Measurements from ENCODE around the gene CHPF2.

Gene CHPF2

DNA sequence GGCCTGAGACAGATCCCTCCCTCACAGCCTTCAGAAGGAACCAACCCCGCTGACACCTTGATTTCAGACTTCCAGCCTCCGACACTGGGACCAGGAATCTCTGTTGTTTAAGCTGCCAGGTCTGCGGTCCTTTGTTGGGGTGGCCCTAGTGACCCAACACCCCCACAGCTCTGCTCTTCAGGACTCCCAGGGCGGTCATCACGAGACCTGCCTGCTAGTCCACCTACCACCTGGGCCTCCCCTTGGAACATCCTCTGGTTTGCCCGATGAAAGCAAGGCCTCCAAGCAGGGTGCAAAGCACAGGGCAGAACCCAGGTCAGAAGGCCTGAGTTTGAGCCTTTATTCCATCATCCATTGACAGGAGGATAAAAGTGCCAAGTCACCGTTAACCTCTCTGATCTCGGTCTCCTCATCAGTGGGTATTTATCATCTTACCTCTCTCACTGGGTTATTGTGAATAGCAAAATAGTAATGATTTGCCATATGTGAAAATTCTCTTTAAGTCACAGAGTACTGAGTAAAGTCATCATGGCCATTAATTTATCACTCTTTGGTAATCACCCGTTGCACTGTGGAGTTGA lies 33.2 kb downstream of the CHPF2 start:
- DNase-seq (ENCODE audit: low read depth), result no peak

DNA sequence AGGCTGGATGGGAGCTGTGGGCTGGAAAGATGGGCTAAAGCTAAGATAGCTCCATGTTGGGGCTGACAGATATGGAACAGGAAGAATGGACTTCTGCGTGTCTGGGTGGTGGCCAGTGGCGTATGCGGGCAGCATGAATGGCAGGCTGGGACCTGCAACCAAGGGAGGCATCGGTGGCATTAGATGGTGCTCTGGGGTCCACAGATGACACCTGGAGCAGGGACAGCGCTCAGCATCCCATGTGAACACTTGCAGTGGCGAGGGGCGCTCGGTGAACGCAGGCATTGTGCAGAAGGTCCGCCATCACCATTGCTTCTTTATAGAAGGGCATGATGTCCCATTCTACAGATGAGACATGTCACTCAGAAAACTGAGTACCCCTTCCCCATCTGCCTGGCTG lies 37.2 kb downstream of the CHPF2 start:
- no peak for DNase-seq (ENCODE audit: low read depth)

DNA sequence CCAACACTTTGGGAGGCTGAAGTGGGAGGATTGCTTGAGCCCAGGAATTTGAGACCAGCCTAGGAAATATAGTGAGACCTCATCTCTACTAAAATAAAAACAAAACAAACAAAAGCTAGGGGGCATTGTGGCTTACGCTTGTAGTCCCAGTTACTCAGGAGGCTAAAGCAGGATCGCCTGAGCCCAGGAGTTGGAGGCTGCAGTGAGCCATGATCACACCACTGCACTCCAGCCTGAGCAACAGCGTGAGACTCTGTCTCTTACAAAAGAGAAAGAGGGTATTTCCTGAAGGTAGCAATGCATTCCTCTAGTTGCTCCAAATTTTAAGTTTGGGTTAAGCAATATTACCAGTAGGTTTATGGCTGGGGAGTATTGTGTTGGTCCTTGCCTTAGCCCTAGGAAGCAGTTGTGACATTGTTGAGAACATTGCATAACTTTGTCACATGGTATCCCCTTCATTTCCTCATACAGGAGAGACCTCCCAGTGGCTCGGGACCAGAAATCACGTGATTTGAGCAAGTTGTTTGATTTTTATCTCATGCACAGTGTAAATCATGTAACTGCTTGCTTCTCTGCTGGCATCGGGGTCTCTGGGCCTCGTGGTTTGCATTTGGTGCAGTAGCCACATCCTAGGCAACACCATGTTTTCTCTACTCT lies 39.5 kb downstream of the CHPF2 start:
- no peak for DNase-seq (ENCODE audit: low read depth)

DNA sequence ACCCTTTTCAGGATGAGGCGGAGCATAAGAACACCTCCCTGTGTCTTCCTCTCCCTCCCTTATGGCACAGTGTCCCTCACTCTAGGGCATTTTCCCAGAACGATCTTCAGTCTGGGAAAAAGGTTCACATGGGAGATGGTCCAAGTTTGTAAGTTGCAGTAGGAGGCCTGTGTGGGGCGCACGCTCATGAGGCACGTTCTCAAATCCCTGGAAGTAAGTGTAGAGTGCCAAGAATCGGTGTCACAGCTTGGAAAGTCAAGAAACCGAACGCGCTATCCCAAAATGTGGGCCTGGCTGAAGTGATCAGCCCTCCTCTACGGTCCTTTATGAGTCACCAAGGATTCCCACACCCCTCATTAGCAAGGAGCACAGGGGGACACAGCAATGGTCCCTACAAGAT lies 40.1 kb downstream of the CHPF2 start:
- DNase-seq (ENCODE audit: low read depth), result no peak

DNA sequence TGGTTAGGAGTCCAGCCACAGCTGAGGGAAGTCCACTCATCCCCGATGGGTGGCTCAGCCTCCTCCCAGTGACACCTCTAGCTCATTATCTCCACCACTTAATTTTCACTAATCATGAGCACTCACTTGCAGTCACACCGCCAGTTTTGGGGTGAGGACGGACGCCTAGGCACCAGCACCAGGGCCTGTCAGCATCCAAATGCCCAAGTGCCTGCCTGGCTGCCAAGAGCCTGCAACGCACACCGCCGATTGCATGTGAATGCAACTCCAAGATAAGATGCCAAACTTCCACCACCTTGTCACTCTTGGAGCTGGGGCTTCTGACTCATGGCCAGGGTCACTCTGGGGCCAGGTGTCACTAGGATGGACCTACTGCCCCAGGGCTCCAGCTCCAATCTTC lies 40.6 kb downstream of the CHPF2 start:
- no peak for DNase-seq (ENCODE audit: low read depth)

DNA sequence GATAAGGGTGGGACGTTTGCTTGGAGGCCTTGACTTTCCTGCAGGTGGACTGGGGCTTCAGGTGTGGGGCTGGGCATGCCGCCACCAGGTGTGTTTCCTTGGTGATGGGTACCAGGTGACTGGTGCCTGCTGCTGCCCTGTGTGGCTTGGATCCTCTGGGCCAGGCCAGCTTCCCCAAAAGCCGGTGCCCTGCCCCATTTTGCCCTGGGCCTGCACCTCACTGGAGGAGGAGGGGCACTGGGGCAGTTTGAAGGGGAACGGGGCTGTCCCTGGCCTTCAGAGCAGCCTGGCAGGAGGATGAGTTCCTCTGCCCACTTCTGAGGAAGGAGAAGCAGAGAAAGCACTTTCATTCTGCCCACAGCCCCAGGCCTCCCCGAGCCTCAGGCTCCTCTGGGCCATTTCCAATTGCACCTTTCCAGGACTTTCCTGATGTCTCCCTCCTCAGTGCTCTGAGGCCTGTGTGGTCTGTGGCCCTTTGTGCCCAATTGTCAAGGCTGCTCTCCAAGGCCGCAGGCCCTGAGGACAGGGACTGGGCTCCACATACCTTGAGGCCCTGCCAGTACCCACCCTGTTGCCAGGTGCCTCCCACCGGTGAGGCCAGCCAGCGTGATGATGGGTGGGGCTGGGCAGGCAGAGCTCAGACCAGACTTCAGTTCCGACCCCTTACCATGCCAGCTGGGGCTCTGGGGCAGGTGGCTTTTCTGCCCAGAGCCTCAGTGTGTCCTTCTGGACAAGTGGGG lies 41.5 kb downstream of the CHPF2 start:
- no peak for DNase-seq (ENCODE audit: low read depth)

DNA sequence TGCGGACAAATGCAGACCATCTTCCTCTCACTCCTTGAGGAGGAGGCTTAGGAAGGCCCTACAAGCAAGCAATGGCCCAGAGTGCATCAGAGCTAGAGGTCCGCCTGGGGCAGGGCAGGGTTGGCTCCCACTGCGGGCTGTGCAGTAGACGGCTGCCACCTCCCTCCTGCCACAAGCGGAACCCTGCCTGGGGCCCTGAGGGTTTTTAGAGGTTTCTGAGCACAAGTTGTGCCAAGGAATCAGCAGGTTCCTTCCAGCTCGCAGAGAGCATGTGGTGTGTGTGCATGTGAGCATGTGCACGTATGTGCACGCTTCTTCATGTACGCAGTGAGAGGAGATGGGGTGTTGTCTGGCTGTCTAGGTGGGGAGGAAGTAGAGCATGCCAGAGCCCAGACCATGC lies 42.1 kb downstream of the CHPF2 start:
- DNase-seq (ENCODE audit: low read depth), result no peak

DNA sequence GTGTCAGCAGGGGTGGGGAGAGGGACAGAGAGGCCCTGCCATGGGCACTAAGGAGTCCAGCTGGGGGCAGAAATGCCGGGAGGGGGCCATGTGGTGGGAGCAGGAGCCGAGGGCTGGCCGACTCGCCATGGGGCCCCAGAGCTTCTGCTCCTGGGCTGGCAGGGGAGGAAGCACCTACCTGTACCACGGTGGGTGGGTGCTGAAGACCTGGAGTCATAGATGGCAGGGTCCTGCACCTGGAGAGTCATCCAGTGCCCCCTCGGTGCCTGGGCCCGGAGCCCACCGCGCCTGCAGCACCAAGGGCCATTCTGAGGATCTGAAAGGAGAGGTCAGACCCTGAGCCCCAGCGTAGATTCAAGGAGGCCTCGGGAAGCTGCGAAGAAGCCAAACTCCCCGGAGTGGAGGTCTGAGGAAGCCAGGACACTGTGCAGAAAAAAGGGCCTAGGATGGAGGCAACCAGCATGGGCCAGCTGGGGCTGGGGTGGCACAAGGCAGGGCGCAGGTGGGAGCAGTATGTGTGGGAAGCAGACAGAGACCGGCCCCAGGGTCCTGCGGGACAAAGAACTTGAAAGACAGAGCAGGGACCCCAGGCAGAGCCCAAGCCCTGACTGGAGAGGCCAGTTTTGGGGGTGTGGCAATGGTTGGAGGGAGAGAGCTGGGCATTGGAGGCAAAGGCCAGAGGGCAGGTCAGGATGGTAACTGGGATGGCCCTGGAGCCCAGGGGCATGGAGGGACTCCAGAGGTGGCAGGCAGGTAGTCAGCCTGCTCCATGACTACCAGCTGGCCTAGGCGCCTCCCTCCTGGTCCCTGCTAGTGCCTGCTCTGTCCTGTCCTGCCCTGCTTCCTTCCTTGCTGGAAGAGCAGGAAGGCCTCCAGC lies 42.9 kb downstream of the CHPF2 start:
- DNase-seq (ENCODE audit: low read depth), result no peak

DNA sequence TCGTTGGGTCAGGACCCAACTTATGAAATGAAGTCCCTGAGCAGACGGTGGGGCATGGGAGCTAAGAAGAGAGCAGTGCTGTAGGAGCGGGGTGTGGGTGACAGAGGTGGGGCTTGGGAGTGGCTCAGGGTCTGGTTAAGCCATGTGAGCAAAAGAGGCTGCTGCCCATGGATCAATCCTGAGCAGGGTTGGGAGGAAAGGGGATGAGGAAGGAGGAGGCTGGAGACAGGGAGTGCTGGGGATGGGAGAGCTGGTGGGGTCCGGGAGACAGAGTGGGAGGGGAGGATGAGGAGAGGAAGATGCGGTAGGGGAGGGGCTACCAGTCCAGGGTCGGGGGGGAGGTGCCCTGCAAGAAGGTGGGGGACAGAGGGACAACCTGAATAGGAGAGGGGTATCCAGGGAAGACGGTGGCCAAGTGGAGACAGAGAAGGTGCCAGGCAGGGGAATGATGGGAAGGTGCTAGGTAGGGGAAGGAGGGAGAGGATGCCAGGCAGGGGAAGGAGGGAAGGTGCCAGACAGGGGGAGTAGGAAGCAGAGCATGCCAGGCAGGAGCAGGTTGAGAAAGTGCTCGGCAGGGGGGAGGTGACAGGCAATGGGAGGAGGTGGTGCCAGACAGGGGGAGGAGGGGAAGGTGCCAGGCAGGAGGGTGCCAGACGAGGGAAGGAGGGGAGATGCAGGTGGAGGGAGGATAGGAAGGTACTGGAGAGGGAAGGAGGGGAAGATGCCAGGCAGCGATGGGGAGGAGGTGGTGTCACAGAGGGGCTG lies 43.7 kb downstream of the CHPF2 start:
- DNase-seq (ENCODE audit: low read depth), result no peak

DNA sequence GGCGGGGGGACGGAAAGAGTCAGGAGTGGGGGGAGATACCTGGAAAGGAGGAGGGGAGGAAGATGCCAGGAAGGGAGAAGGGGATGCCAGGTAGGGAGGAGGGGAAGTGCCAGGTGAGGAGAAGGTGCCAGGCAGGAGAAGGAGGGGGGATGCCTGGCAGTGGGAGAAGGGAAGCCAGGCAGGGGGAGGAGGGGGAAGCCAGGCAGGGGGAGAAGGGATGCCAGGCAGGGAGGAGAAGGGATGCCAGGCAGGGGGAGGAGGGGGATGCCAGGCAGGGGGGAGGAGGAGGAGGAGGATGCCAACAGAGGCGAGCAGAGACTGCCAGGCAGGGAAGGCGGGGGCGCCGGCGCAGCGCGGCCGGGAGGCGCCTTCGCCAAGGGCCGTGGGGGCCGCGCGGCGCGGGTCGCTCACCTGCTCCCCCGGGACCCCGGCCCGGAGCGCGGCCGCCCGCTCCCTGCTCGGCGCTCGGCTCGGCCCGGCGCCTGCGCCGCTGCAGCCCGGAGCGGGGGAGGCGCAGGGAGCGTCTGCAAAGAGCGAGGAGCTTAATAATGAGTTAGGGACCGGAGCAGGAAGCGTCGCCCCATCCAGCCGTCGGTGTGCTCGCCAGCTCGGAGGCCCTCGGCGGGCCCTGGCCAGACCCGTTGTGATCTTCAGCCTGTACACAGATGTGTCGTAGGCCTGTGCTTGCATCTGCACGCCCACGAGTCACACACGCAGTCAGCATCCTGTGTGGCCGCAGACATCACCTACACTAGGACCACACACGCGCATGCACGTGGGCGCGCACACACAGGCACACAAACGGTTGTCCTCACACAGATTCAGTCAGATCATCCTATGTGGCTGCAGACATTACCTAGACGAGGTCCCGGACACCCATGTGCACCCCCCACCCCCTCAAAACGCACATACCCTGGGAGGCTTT lies 44.6 kb downstream of the CHPF2 start:
- DNase-seq (ENCODE audit: low read depth), result peak; percentile 30

DNA sequence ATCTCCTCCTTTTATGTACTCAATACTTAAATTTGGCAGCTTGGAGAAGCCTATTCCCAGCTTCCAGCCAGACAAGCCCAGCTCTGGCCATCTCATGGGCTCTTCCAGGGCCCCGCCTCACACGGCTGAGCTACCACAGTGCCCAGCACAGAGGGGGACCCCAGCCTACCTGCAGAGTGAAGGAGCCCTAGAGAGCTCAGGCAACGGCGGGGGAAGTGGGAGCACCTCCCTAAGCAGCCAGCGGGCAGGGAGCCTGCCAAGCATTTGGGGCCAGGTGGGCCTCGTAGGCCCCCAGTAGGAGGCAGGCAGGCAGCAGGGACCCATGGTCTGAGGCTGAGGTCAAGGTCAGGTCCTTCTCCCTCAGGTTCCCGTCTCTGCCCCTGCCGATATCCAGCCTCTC lies 45.3 kb downstream of the CHPF2 start:
- no peak for DNase-seq (ENCODE audit: low read depth)

DNA sequence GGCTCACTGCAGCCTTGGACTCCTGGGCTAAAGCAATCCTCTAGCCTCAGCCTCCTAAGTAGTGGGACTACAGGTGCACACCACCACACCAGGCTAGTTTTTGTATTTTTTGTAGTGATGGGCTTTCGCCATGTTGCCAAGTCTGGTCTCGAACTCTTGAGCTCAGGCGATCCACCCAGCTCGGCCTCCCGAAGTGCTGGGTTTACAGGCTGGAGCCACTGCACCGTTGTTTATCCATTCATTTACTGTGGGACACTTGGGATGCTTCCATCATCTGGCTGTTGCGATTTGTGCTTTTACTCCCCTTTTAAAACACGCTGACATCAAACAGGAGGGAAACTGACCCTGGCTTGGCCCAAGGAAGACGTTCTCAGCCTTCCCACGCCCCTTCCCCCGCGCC lies 46.7 kb downstream of the CHPF2 start:
- DNase-seq (ENCODE audit: low read depth), result no peak

DNA sequence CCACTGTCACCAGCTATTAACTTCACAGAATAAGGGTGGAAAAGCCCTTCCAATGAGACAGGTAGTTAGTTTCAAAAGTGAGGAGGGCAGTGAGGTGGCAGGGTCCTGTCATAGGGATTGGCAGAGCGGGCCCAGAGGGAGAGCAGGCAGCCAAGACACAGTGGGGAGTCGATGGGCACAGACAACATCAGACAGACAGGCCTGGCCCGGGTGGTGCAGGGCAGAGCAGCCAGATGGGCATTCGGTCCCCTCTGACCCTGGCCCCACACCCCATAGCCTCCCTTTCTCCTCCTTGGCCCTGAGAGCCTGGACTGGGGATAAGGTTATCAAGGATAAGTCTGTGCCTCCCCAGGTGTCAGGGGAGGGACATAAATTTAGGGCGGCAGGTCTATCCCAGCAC lies 47.6 kb downstream of the CHPF2 start:
- DNase-seq (ENCODE audit: low read depth), result no peak

DNA sequence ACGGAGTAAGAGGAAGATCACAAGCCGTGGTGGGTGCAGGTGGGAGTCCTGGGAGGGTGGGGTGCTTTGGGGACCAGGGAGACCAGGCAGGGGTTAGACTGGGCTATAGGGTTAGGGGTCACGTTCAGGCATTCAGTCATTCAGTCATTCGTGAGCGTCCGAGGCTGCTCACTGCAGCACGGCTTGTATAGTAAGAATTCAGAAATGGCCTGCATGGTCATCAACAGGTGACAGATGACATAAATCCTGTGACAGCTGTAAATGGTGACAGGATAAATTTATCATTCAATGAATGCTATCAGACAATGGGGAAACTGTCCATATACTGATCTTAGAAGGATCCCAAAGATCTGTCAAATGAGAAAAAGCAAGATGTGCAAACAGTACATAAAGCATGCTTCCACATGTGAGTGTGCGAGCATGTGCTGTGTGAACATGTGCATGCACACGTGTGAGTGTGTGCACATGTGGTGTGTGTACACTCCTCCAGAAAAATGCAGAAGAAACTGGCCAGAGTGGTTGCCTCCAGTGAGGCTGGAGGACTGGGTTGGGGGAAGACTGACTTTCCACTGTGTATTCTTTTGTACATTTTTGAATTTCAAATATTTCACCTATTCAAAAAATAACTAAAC lies 48.2 kb downstream of the CHPF2 start:
- DNase-seq (ENCODE audit: low read depth), result no peak

DNA sequence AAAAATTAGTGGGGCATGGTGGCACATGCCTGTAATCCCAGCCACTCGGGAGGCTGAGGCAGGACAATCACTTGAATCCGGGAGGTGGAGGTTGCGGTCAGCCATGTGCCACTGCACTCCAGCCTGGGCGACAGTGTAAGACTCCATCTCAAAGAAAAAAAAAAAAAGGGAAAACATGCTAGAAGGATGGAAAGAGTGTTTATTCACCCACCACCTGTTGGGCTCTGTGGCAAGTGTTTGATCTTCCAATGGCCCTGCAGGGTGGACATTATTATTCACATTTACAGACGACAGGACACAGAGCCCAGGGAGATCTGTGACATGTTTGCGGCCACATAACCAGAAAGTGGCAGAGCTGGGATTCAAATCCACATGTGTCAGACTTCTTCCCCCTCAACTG lies 49.4 kb downstream of the CHPF2 start:
- no peak for DNase-seq (ENCODE audit: low read depth)

DNA sequence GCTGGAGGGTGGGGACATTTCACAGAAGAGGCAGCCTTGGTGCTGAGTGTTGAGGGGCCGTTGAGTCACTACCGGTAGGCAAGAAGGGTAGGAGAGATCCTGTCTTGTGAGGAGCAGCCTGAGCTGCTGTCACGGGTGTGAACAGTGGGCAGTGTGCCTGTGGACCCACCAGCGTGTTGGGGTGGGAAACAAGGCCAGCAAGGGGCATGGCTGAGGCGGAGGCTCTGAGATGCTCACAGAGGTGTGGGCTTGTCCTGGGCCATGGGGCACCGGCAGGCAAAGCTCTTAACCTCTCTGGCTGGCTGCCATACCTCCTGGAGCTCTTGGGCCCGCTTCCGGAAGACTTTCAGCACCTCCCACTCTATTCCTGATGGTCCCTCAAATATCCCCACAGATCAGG lies 49.8 kb downstream of the CHPF2 start:
- DNase-seq (ENCODE audit: low read depth), result no peak

DNA sequence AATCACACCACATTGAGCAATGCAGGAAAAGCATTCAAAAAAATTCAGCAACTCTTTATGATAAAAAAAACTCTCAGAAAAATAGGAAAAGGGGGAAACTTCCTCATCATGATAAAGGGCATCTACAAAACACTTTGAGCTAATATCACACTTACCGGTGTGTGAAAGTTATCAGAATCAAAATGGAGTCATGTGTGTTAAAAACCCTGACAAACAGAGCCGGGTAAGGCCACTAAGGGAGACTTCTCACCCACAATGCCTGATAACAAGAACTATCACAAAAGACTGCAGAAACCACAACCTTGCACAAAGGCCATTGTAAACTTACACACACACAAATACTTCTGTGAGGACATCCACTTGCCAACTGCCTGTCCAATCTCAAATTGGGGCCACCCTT lies 51.0 kb downstream of the CHPF2 start:
- DNase-seq (ENCODE audit: low read depth), result no peak

DNA sequence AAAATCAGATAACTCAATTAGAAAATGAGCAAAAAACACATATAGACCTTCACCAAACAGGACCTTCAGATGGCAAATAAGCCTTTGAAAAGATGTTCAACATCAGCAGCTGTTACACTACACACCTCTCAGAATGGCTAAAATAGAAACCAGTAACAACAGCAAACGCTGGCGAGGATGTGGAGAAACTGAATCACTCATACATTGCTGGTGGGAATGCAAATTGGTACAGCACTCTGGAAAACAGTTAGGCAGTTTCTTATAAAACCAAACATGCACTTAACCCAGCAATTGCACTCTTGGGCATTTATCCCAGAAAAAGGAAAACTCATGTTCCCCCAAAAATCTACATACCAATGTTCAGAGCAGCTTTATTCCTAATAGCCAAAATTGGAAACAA lies 53.9 kb downstream of the CHPF2 start:
- no peak for DNase-seq (ENCODE audit: low read depth)
